IMR-90 (cell line): ENCODE results near the gene GPC4. TPM values are rescaled to one million over a fixed set of nuclear protein-coding genes. Genes with fewer than 3 reads are reported as not detected.

Experiments used
- ATAC-seq: fragments of 200-7000 bp; cut with Tn5 transposase; 2 replicates; pipeline ENCODE4 v1.9.1; 2020; ENCODE audit warnings: low read depth, mild to moderate bottlenecking, moderate library complexity
- BruUV-seq: library from RNA; stranded (reverse); fragments of 400-500 nt; replicated peaks from 2 replicates; lab custom pipeline; 2021; lab: Mats Ljungman, UMichigan
- CTCF ChIA-PET: fragments of 300-600 bp; formaldehyde crosslinking; extraction: SDS; loops from one replicate; lab custom pipeline; 2021; ENCODE audit warnings: antibody characterized with exemption; lab: Yijun Ruan, JAX
- POLR2A ChIA-PET: fragments of 300-600 bp; sonication (Branson Sonifier 250); formaldehyde crosslinking; loops from one replicate; lab custom pipeline; 2022; ENCODE audit warnings: antibody characterized with exemption; ENCODE audit not compliant: unreplicated experiment; lab: Charles Lee
- DNase-seq: peaks from one replicate; pipeline ENCODE4 v3.0.0; 2013
- H2AFZ ChIP-seq: replicated peaks from 2 replicates; pipeline ENCODE3; 2013; ENCODE audit warnings: low read length, mild to moderate bottlenecking; ENCODE audit not compliant: poor library complexity
- H2AK5ac ChIP-seq: 2 replicates; pipeline ENCODE4 v1.6.1; 2013; ENCODE audit warnings: low read depth, low read length, inconsistent platforms
- H2AK9ac ChIP-seq: replicated peaks from 2 replicates; pipeline ENCODE3; 2013; ENCODE audit warnings: mild to moderate bottlenecking, low read depth, low read length, moderate library complexity; ENCODE audit not compliant: poor library complexity
- H2BK120ac ChIP-seq: 2 replicates; pipeline ENCODE4 v1.6.1; 2013; ENCODE audit warnings: low read depth, low read length, inconsistent platforms
- H2BK15ac ChIP-seq: 3 replicates; pipeline ENCODE4 v1.6.1; 2013; ENCODE audit warnings: low read depth, low read length, inconsistent platforms
- H2BK20ac ChIP-seq: 2 replicates; pipeline ENCODE4 v1.6.1; 2013; ENCODE audit warnings: low read depth, mild to moderate bottlenecking, inconsistent platforms, low read length, moderate library complexity
- H2BK5ac ChIP-seq: 2 replicates; pipeline ENCODE4 v1.6.1; 2013; ENCODE audit warnings: mild to moderate bottlenecking, low read depth, low read length, inconsistent platforms; ENCODE audit not compliant: poor library complexity, severe bottlenecking
- H3K14ac ChIP-seq: replicated peaks from 2 replicates; pipeline ENCODE4 v1.6.1; 2013; ENCODE audit warnings: low read depth, low read length, inconsistent platforms
- H3K18ac ChIP-seq: 2 replicates; pipeline ENCODE4 v1.6.1; 2013; ENCODE audit warnings: low read depth, low read length, control low read depth
- H3K23ac ChIP-seq: 2 replicates; pipeline ENCODE4 v1.6.1; 2013; ENCODE audit warnings: low read depth, low read length, inconsistent platforms
- H3K27ac ChIP-seq: 2 replicates; pipeline ENCODE4 v1.5.1; 2013; ENCODE audit warnings: mild to moderate bottlenecking, control low read depth, low read length; ENCODE audit not compliant: insufficient read depth
- H3K27me3 ChIP-seq: 2 replicates; pipeline ENCODE4 v1.6.1; 2013; ENCODE audit warnings: low read length; ENCODE audit not compliant: control insufficient read depth, insufficient read depth
- H3K36me3 ChIP-seq: 2 replicates; pipeline ENCODE4 v1.6.1; 2013; ENCODE audit warnings: low read length, mixed read lengths; ENCODE audit not compliant: control insufficient read depth, insufficient read depth
- H3K4ac ChIP-seq: 2 replicates; pipeline ENCODE4 v1.6.1; 2013; ENCODE audit warnings: low read depth, low read length, inconsistent platforms
- H3K4me1 ChIP-seq: 2 replicates; pipeline ENCODE4 v1.6.1; 2013; ENCODE audit warnings: low read length, mixed read lengths; ENCODE audit not compliant: control insufficient read depth, insufficient read depth
- H3K4me2 ChIP-seq: 2 replicates; pipeline ENCODE4 v1.6.1; 2013; ENCODE audit warnings: low read depth, mild to moderate bottlenecking, control low read depth, low read length, moderate library complexity
- H3K4me3 ChIP-seq: 2 replicates; pipeline ENCODE4 v1.5.1; 2013; ENCODE audit warnings: low read depth, mild to moderate bottlenecking, control low read depth, low read length, moderate library complexity; ENCODE audit not compliant: insufficient read depth
- H3K56ac ChIP-seq: 2 replicates; pipeline ENCODE4 v1.6.1; 2013; ENCODE audit warnings: low read length, inconsistent platforms; ENCODE audit not compliant: insufficient read depth; ENCODE audit errors: extremely low read depth
- H3K79me1 ChIP-seq, 2 experiments: 2 replicates each; pipeline ENCODE4 v1.6.1; 2013; ENCODE audit warnings: low read length in 2 of 2, inconsistent platforms in 1 of 2, low read depth in 1 of 2
- H3K9ac ChIP-seq: 2 replicates; pipeline ENCODE4 v1.6.1; 2013; ENCODE audit warnings: low read depth, low read length, control low read depth
- H3K9me1 ChIP-seq: 2 replicates; pipeline ENCODE4 v1.6.1; 2013; ENCODE audit warnings: low read length, inconsistent platforms; ENCODE audit not compliant: insufficient read depth
- H3K9me3 ChIP-seq: 2 replicates; pipeline ENCODE4 v1.6.1; 2013; ENCODE audit warnings: low read length; ENCODE audit not compliant: control insufficient read depth, insufficient read depth
- H4K20me1 ChIP-seq: 2 replicates; pipeline ENCODE4 v1.6.1; 2013; ENCODE audit warnings: low read length, inconsistent platforms; ENCODE audit not compliant: insufficient read depth
- H4K5ac ChIP-seq: 2 replicates; pipeline ENCODE4 v1.6.1; 2013; ENCODE audit warnings: mild to moderate bottlenecking, low read depth, low read length, control low read depth
- H4K8ac ChIP-seq, 2 experiments: 2 replicates each; pipeline ENCODE4 v1.6.1; 2013; ENCODE audit warnings: low read depth in 2 of 2, low read length in 2 of 2, control low read depth in 1 of 2, inconsistent platforms in 1 of 2
- H4K91ac ChIP-seq: 2 replicates; pipeline ENCODE4 v1.6.1; 2013; ENCODE audit warnings: low read depth, low read length, inconsistent platforms; ENCODE audit not compliant: insufficient read depth
- BHLHE40 ChIP-seq: fragments of 150-350 bp; IDR thresholded peaks from 2 replicates; pipeline ENCODE4 v1.6.1; 2016; ENCODE audit warnings: mild to moderate bottlenecking, low read depth, low read length
- RFX5 ChIP-seq: IDR thresholded peaks from 2 replicates; pipeline ENCODE4 v1.8.0; 2012; ENCODE audit warnings: low read depth, mild to moderate bottlenecking, low read length, moderate library complexity
- WGBS, 2 experiments: methylation state at CpG; one replicate each; pipeline versions ENCODE4 v1.1.5 to v1.1.7; 2013; ENCODE audit warnings: missing lambda C conversion rate in 2 of 2; ENCODE audit not compliant: insufficient read length in 1 of 2; ENCODE audit errors: extremely low coverage in 2 of 2; 5-methylcytosine and 5-hydroxymethylcytosine counted together
- dilution Hi-C: fragments of 300-500 bp; cut with HindIII; formaldehyde crosslinking; loops from one replicate; pipeline ENCODE4 v1.14.3; 2018; ENCODE audit warnings: low sequenced_read_pairs; ENCODE audit not compliant: unreplicated experiment
- in situ Hi-C: fragments of 300-500 bp; cut with MboI; formaldehyde crosslinking; loops from 3 replicates; pipeline ENCODE4 v1.14.3; 2019; ENCODE audit warnings: low sequenced_read_pairs, inconsistent platforms, mixed read lengths
- intact Hi-C: fragments of 100-400 bp; cut with micrococcal nuclease; formaldehyde crosslinking; loops from 2 replicates; pipeline ENCODE4 v1.10.0; 2022
- polyA plus RNA-seq, 3 experiments: library from polyadenylated mRNA; depleted of rRNA; stranded (reverse); fragments of >200 nt; gene quantifications; 2 replicates each; pipeline ENCODE4 v1.2.3, GENCODE V29; 2012; ENCODE audit warnings: low replicate concordance in 1 of 3
- total RNA-seq: library from RNA; depleted of rRNA; stranded (reverse); fragments of >200 nt; gene quantifications from 2 replicates; pipeline ENCODE4 v1.2.3, GENCODE V29; 2012

GPC4 gene
- total and polyA plus RNA-seq, 2 of the 4 experiments (the other 2 are of a cell fraction): 0.54 to 1.6 TPM

GRCh38 chrX:133307094-133307493, 108.2 kb downstream of the GPC4 start:
- Histone ChIP-seq H2BK120ac (no peak overlapping the region), H2BK20ac (no peak overlapping the region), H3K9me3 (no peaks in the 10 kb centered on the region), H3K9ac (no peak overlapping the region), H3K9me1 (no peaks in the 10 kb centered on the region), H2AFZ (no peak overlapping the region), H3K4me2 (no peak overlapping the region), H4K5ac (no peak overlapping the region), H3K18ac (no peak overlapping the region), H3K4me1 (no peaks in the 10 kb centered on the region), H4K91ac (no peak overlapping the region), H2AK5ac (no peak overlapping the region), H3K27me3 (peaks cover 1% of the 10 kb centered on the region), H2AK9ac (no peak overlapping the region), H3K4ac (no peak overlapping the region), H3K23ac (no peak overlapping the region), H3K4me3 (no peak overlapping the region), H3K56ac (no peak overlapping the region), H3K79me1 (no peaks in the 10 kb centered on the region), H2BK5ac (no peak overlapping the region), H3K14ac (no peak overlapping the region), H4K20me1 (no peaks in the 10 kb centered on the region), H3K27ac (no peak overlapping the region), H4K8ac (no peak overlapping the region), H2BK15ac (no peak overlapping the region), H3K36me3 (no peaks in the 10 kb centered on the region)
- dilution Hi-C loops: no loop called here
- no peak for ATAC-seq
- no peak for TF ChIP-seq RFX5
- TF ChIP-seq BHLHE40: no peak
- intact Hi-C loops: no loop called here
- in situ Hi-C loops: no loop called here
- ChIA-PET POLR2A (no interaction called here), CTCF (no interaction called here)
- DNase-seq: no peak
- no TSS peak for BruUV-seq
- WGBS, 2 experiments: no CpG with 5 or more reads among the region's 3 CpGs
